ENCODE data around the gene MAN1B1. TPM values are rescaled to one million over a fixed set of nuclear protein-coding genes. Genes with fewer than 3 reads are reported as not detected.

MAN1B1 gene
- 50.1 TPM for polyA plus RNA-seq (2013, experiment 1 of 4)
- 47.3 TPM for polyA plus RNA-seq (2013, experiment 2 of 4)
- 39.0 TPM for polyA plus RNA-seq (2013, experiment 3 of 4)
- polyA plus RNA-seq (2013, experiment 4 of 4), result 42.2 TPM

DNA sequence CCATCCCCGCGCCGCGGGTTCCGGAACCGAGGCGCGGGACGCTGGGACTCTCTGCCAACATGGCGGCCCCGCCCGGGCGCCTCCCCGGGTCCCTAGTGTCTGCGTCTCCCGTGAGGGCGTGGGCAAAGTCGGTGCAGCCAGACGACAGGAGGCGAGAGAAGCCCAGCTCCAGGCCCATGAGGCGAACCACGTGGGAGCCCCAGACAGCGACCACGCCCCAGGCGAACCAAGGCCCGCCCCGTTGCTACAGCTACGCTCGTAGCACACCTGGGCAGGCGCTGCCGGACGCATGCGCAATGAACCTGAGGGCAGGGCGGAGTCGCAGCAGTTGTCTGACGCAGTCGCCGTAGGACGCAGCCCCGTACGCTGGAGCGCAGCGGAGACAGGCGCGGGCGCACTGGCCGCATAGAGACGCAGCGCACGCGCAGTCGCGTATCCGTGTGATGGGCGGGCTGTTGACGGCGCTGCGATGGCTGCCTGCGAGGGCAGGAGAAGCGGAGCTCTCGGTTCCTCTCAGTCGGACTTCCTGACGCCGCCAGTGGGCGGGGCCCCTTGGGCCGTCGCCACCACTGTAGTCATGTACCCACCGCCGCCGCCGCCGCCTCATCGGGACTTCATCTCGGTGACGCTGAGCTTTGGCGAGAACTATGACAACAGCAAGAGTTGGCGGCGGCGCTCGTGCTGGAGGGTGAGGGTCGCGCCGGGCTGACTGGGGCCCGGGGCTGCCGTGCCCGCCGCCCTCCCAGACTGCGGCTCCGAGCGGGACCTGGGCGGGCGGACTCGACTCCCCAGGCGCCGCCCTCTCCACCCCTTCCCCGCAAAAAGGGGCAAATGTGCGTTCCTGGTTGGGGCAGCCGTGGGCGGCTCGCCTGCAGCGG, at the start of gene MAN1B1:
Gene MAN1B1, plus strand, starts transcription at position 455 of the 878 bp plus-strand sequence. Its CDS starts 15 bp downstream, at position 470.
- H3K4me1 ChIP-seq (ENCODE audit: control insufficient read depth, insufficient read depth, low read length), result peaks cover 12% of the 10 kb centered on the region
- no peaks in the 10 kb centered on the region for H3K9me3 ChIP-seq (ENCODE audit: control insufficient read depth, low read length)
- peaks cover 28% of the 10 kb centered on the region for H3K27me3 ChIP-seq (ENCODE audit: control insufficient read depth, insufficient read depth, low read length, poor library complexity, severe bottlenecking)
- peaks cover 6% of the 10 kb centered on the region for H3K36me3 ChIP-seq (ENCODE audit: control insufficient read depth, insufficient read depth, low read length)
- H3K4me3 ChIP-seq (ENCODE audit: insufficient read depth, low read depth, low read length), result peak within 1 kb of the TSS; percentile 88
- 0 to 1% methylated on average over 101 of the region's 101 CpGs for WGBS, 2 experiments
- H3K27ac ChIP-seq (ENCODE audit: insufficient read depth, low read depth, low read length, poor library complexity, severe bottlenecking), result peak within 1 kb of the TSS; percentile 55

DNA sequence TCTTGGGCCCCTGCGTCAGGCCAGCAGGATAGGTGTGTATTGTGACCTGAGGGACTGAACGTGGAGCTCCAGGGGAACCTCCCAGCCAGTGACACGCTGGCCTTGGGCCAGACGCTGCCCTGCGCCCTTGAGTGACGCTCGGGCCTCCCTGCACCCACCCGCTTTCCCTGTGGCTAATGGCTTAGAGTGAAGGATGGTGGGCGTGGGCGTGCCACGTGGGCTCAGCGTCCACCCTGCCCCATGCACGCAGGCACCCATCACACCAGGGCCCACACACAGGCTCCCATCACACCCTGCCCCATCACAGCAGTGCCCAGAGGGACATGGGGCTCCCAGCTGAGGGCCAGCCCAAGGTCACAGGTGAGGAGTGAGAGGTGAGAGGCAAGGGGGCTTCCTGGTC, 49.8 kb upstream of the MAN1B1 start:
- H3K27ac ChIP-seq (ENCODE audit: insufficient read depth, low read depth, low read length, poor library complexity, severe bottlenecking), result no peak overlapping the region
- WGBS, 2 experiments, result 89 to 96% methylated on average over 13 of the region's 13 CpGs
- H3K36me3 ChIP-seq (ENCODE audit: control insufficient read depth, insufficient read depth, low read length), result peaks cover 4% of the 10 kb centered on the region
- H3K9me3 ChIP-seq (ENCODE audit: control insufficient read depth, low read length), result no peaks in the 10 kb centered on the region
- peaks cover 5% of the 10 kb centered on the region for H3K27me3 ChIP-seq (ENCODE audit: control insufficient read depth, insufficient read depth, low read length, poor library complexity, severe bottlenecking)
- H3K4me3 ChIP-seq (ENCODE audit: insufficient read depth, low read depth, low read length), result no peak overlapping the region
- no peaks in the 10 kb centered on the region for H3K4me1 ChIP-seq (ENCODE audit: control insufficient read depth, insufficient read depth, low read length)

DNA sequence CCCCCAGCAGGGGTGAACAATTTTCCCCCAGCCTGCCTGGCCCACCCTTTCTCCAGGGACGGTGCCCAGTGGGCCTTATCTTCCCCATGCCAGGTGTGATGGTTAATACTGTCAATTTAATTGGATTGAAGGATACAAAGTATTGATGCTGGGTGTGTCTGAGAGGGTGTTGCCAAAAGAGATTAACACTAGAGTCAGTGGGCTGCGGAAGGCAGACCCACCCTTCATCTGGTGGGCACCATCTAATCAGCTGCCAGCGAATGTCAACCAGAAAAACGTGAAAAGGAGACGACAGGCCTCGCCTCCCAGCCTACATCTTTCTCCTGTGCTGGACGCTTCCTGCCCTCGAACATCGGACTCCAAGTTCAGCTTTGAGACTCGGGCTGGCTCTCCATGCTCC, 49.3 kb upstream of the MAN1B1 start:
- Histone ChIP-seq H3K27me3 (ENCODE audit: control insufficient read depth, insufficient read depth, low read length, poor library complexity, severe bottlenecking) (peaks cover 5% of the 10 kb centered on the region), H3K36me3 (ENCODE audit: control insufficient read depth, insufficient read depth, low read length) (peaks cover 4% of the 10 kb centered on the region)
- WGBS, 2 experiments, result 93 to 95% methylated on average over 10 of the region's 10 CpGs

DNA sequence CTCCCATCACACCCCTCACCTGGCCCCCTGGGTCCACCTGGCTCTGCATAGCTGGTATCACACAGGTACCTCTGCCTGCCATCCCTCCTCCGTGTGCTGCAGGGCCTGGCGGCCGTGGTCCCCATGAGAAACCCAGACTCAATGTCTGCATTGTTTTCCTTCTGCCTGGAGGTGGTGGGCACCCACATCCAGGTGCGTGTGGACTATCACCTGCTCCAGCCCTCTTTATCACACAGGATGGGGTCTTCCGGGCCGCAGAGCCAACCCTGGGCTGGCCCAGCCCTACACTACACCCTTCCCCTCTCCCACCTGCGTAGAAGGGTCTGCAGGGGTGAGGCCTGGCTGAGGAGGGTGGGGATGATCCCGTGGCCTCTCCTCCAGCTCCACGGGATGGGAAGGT, 47.9 kb upstream of the MAN1B1 start:
- no peak overlapping the region for H3K4me3 ChIP-seq (ENCODE audit: insufficient read depth, low read depth, low read length)
- no peaks in the 10 kb centered on the region for H3K4me1 ChIP-seq (ENCODE audit: control insufficient read depth, insufficient read depth, low read length)
- H3K27ac ChIP-seq (ENCODE audit: insufficient read depth, low read depth, low read length, poor library complexity, severe bottlenecking), result no peak overlapping the region
- no peaks in the 10 kb centered on the region for H3K9me3 ChIP-seq (ENCODE audit: control insufficient read depth, low read length)
- peaks cover 4% of the 10 kb centered on the region for H3K36me3 ChIP-seq (ENCODE audit: control insufficient read depth, insufficient read depth, low read length)
- H3K27me3 ChIP-seq (ENCODE audit: control insufficient read depth, insufficient read depth, low read length, poor library complexity, severe bottlenecking), result peaks cover 8% of the 10 kb centered on the region
- WGBS, 2 experiments, result 93% methylated on average over 9 of the region's 9 CpGs

More for the DNA sequence above, 49.3 kb upstream of the MAN1B1 start:
- H3K4me3 ChIP-seq (ENCODE audit: insufficient read depth, low read depth, low read length), result no peak overlapping the region
- no peak overlapping the region for H3K27ac ChIP-seq (ENCODE audit: insufficient read depth, low read depth, low read length, poor library complexity, severe bottlenecking)
- no peaks in the 10 kb centered on the region for H3K4me1 ChIP-seq (ENCODE audit: control insufficient read depth, insufficient read depth, low read length)
- no peaks in the 10 kb centered on the region for H3K9me3 ChIP-seq (ENCODE audit: control insufficient read depth, low read length)

DNA sequence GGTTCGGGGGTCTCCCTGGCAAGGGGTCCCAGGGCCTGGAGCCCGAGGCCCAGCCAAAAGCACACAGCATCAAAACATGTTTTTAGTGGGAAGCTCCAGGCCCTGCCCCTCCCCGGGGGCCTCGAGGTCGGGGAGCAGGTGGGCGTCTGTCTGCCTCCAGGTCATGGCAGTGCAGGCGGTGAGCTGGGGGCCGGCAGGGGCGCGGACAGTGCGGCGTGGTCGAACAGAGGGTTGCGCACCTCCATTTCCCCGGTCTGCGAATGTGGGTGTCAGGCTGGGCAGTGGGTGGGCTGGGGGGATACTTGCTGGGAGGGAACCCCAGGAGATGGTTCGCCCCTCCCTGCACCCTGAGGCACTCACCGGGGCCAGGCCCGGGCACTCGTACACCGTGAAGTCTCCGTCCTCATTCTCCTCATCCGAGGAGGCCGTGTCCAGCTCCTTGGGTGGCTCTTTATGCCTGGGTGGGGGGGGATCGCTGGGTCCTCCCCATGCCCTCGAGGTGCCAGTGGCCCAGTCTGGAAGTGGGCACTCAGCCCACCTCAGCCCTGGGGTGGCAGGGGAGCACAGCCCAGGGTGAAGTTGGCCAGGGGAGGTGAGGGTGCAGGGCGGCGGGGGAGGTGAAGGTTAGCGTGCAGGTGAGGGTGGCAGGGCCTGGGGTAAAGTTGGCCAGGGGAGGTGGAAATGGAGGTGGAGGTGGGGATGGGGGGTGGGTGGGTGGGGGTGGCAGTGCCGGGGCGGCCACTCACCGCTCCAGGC, 47.0 kb upstream of the MAN1B1 start:
- H3K27me3 ChIP-seq (ENCODE audit: control insufficient read depth, insufficient read depth, low read length, poor library complexity, severe bottlenecking), result peaks cover 13% of the 10 kb centered on the region
- H3K4me1 ChIP-seq (ENCODE audit: control insufficient read depth, insufficient read depth, low read length), result peaks cover 2% of the 10 kb centered on the region
- H3K27ac ChIP-seq (ENCODE audit: insufficient read depth, low read depth, low read length, poor library complexity, severe bottlenecking), result no peak overlapping the region
- H3K9me3 ChIP-seq (ENCODE audit: control insufficient read depth, low read length), result no peaks in the 10 kb centered on the region
- no peak overlapping the region for H3K4me3 ChIP-seq (ENCODE audit: insufficient read depth, low read depth, low read length)
- H3K36me3 ChIP-seq (ENCODE audit: control insufficient read depth, insufficient read depth, low read length), result peaks cover 4% of the 10 kb centered on the region
- WGBS, 2 experiments, result 95 to 97% methylated on average over 32 of the region's 32 CpGs

DNA sequence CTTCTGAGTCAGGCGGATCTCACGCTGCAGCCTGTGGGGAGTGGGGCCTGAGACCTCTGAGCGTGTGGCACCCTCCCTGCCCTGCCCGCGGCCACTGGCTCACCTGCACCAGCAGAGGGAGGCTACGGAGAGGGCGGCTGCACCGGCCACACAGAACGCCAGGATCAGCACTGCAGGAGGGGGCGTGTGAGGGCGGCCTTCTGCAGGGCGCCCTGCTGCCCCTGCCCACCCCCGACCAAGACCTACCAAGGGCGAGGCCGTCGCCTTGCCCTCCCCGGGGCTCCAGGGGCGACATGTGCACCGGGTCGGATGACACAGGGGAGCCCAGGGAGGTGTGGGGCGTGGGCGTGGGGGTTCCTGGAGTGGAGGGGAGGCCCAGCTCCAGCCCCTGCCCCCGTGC, 46.2 kb upstream of the MAN1B1 start:
- H3K4me1 ChIP-seq (ENCODE audit: control insufficient read depth, insufficient read depth, low read length), result peaks cover 9% of the 10 kb centered on the region
- H3K9me3 ChIP-seq (ENCODE audit: control insufficient read depth, low read length), result no peaks in the 10 kb centered on the region
- H3K27me3 ChIP-seq (ENCODE audit: control insufficient read depth, insufficient read depth, low read length, poor library complexity, severe bottlenecking), result peaks cover 19% of the 10 kb centered on the region
- WGBS, 2 experiments, result 92 to 93% methylated on average over 23 of the region's 23 CpGs
- H3K36me3 ChIP-seq (ENCODE audit: control insufficient read depth, insufficient read depth, low read length), result peaks cover 4% of the 10 kb centered on the region
- no peak overlapping the region for H3K27ac ChIP-seq (ENCODE audit: insufficient read depth, low read depth, low read length, poor library complexity, severe bottlenecking)
- no peak overlapping the region for H3K4me3 ChIP-seq (ENCODE audit: insufficient read depth, low read depth, low read length)

DNA sequence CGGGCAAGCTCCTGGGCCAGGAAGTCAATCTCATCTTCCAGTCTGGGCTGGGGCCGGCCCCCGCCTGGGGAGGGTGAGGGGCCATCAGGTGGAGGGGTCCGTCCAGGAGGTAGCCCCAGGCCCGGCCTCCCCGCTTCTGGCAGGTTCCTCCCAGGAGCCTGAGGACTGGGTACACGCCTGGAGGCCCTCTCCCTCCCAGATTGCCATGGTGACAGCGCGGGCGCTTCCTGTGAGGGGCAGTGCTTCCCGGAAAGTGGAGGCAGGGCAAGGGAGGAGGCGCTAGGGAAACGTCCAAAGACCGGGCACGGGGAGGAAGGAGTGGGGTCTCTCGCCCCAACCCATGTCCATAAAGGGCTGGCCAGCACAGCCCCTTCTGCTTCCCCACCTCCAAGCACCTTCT, 45.7 kb upstream of the MAN1B1 start:
- Histone ChIP-seq H3K27ac (ENCODE audit: insufficient read depth, low read depth, low read length, poor library complexity, severe bottlenecking) (no peak overlapping the region), H3K4me3 (ENCODE audit: insufficient read depth, low read depth, low read length) (no peak overlapping the region), H3K36me3 (ENCODE audit: control insufficient read depth, insufficient read depth, low read length) (peaks cover 4% of the 10 kb centered on the region), H3K4me1 (ENCODE audit: control insufficient read depth, insufficient read depth, low read length) (peaks cover 9% of the 10 kb centered on the region), H3K9me3 (ENCODE audit: control insufficient read depth, low read length) (no peaks in the 10 kb centered on the region), H3K27me3 (ENCODE audit: control insufficient read depth, insufficient read depth, low read length, poor library complexity, severe bottlenecking) (peaks cover 25% of the 10 kb centered on the region)
- WGBS, 2 experiments, result 77% methylated on average over 16 of the region's 16 CpGs

DNA sequence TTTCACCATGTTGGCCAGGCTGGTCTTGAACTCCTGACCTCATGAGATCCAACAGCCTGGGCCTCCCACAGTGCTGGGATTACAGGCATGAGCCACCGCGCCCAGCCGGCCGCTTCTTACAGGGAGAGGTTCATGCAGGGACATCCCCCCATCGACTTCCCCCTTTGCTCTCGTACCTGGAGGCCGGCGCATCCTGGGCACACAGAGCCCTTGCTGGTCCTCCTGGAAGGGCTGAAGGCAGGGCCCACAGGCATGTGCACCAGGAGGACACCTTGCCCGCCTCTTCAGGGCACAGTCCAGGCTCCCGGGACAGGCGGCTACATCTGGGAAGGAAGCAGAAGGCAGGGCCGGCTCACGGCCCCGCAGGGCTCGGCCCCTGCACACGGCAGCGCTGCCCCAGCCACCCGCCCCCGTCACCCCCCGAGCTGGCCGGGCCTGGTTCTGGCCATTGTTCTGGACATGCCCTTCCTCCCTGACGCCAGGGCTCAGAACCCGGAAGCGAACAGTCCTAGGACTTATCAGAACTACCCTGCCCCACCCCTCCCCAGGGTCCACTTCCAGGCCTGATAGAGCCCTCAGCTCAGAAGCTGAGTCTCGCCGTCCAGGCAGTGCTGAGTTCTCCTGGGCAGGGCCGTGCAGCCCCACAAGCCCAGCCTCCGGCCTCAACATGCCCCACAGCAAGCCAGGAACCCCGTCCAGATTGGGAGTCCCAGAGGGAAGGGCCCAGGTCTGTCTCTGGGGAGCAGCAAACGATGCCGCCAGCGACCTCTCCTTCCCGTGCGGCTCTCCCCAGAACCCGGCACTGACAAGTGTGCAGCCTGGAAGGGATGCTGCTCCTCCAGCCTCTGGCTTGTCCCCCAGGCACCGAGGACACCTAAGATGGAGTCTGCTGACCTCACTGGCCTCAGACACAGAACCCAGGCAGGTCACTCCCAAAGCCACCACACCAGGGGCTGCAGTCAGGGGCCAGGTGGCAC, 43.7 kb upstream of the MAN1B1 start:
- Histone ChIP-seq H3K9me3 (ENCODE audit: control insufficient read depth, low read length) (no peaks in the 10 kb centered on the region), H3K27me3 (ENCODE audit: control insufficient read depth, insufficient read depth, low read length, poor library complexity, severe bottlenecking) (peaks cover 44% of the 10 kb centered on the region), H3K27ac (ENCODE audit: insufficient read depth, low read depth, low read length, poor library complexity, severe bottlenecking) (no peak overlapping the region), H3K36me3 (ENCODE audit: control insufficient read depth, insufficient read depth, low read length) (peaks cover 4% of the 10 kb centered on the region), H3K4me3 (ENCODE audit: insufficient read depth, low read depth, low read length) (no peak overlapping the region), H3K4me1 (ENCODE audit: control insufficient read depth, insufficient read depth, low read length) (peaks cover 9% of the 10 kb centered on the region)
- WGBS, 2 experiments, result 90 to 91% methylated on average over 36 of the region's 36 CpGs

DNA sequence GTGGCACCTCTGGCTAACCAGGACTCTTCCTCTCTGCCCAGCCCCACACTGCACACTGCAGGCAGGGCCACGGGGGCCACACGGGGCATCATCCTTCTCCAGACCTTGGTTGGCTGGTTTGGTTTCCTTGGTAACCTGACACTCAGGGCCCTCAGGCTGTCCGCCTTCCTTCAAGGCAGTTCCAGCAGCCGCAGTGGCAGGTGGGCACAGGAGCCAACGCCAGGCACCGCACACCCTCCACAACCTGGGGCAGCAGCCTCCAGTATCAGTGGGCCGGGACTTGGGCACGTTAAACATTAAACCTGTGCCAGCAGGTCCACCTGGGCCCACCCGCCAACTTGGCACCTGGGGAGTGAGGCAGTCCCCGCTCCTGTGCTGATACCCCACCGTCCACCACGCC, 42.7 kb upstream of the MAN1B1 start:
- Histone ChIP-seq H3K27ac (ENCODE audit: insufficient read depth, low read depth, low read length, poor library complexity, severe bottlenecking) (no peak overlapping the region), H3K4me3 (ENCODE audit: insufficient read depth, low read depth, low read length) (no peak overlapping the region), H3K36me3 (ENCODE audit: control insufficient read depth, insufficient read depth, low read length) (peaks cover 3% of the 10 kb centered on the region), H3K4me1 (ENCODE audit: control insufficient read depth, insufficient read depth, low read length) (peaks cover 9% of the 10 kb centered on the region), H3K27me3 (ENCODE audit: control insufficient read depth, insufficient read depth, low read length, poor library complexity, severe bottlenecking) (peaks cover 54% of the 10 kb centered on the region), H3K9me3 (ENCODE audit: control insufficient read depth, low read length) (no peaks in the 10 kb centered on the region)
- WGBS, 2 experiments, result 86 to 88% methylated on average over 12 of the region's 12 CpGs

Data from ectodermal cell (in vitro differentiated cells).